ENCODE results near the gene UGT1A9. TPM values are rescaled to one million over a fixed set of nuclear protein-coding genes. Genes with fewer than 3 reads are reported as not detected.

UGT1A9 gene
- total and polyA plus RNA-seq, 2 of the 13 experiments (the other 11 are each of a cell fraction or from before 2014, with no cell fraction given) = 0.07 TPM; not detected in 1

GRCh38 chr2:233800208-233800607 lies 128.5 kb downstream of the UGT1A9 start:
- CTCF ChIA-PET (ENCODE audit: low intra/inter-chr PET ratio, low total read pairs) = no interaction called here
- TF ChIP-seq TBX3 (IDR thresholded peaks at IDR 0.05; ENCODE audit: borderline replicate concordance) = no peak
- intact Hi-C loops (cut with micrococcal nuclease; ENCODE audit: unreplicated experiment) (no loop called here), in situ Hi-C loops (cut with HindIII; ENCODE audit: extremely low pct_ligation_motif_present, low pct_unique_long_range_greater_than_20kb) (no loop called here)
- Histone ChIP-seq H3K4me3 (replicated peaks in 1 of 3; ENCODE audit: insufficient read depth in 1 of 3, low read depth in 2 of 3, low read length in 3 of 3) (no peak overlapping the region), H3K4me2 (ENCODE audit: low read depth, low read length) (no peak overlapping the region), H2AFZ (ENCODE audit: low read length) (no peak overlapping the region), H3K9me3 (ENCODE audit: low read length) (no peaks in the 10 kb centered on the region), H3K27ac (ENCODE audit: extremely low read length, insufficient read depth, low read length) (no peak overlapping the region), H3K79me2 (ENCODE audit: insufficient read depth, low read length) (no peaks in the 10 kb centered on the region), H3K36me3 (replicated peaks in 1 of 2; ENCODE audit: control insufficient read depth in 1 of 2, insufficient read depth in 2 of 2, low read length in 2 of 2) (no peaks in the 10 kb centered on the region), H3K4me1 (ENCODE audit: insufficient read depth, low read length) (no peaks in the 10 kb centered on the region), H4K20me1 (ENCODE audit: insufficient read depth, low read length) (no peaks in the 10 kb centered on the region), H3K9ac (ENCODE audit: insufficient read depth, low read depth, low read length) (no peak overlapping the region), H3K27me3 (ENCODE audit: control insufficient read depth in 1 of 2, insufficient read depth in 2 of 2, low read length in 2 of 2) (peaks cover 2 to 50% of the 10 kb centered on the region in 2 experiments; a peak in 3 of 5 replicates)
- FAIRE-seq (no peak), ATAC-seq (peak; percentile 45), DNase-seq (ENCODE audit: low spot score) (no peak)
- WGBS (ENCODE audit: low lambda C conversion rate) = 53% methylated on average over 7 of the region's 7 CpGs
- POLR2A ChIA-PET = no interaction called here
- no TSS peak for BruUV-seq (replicated peaks)

DNA sequence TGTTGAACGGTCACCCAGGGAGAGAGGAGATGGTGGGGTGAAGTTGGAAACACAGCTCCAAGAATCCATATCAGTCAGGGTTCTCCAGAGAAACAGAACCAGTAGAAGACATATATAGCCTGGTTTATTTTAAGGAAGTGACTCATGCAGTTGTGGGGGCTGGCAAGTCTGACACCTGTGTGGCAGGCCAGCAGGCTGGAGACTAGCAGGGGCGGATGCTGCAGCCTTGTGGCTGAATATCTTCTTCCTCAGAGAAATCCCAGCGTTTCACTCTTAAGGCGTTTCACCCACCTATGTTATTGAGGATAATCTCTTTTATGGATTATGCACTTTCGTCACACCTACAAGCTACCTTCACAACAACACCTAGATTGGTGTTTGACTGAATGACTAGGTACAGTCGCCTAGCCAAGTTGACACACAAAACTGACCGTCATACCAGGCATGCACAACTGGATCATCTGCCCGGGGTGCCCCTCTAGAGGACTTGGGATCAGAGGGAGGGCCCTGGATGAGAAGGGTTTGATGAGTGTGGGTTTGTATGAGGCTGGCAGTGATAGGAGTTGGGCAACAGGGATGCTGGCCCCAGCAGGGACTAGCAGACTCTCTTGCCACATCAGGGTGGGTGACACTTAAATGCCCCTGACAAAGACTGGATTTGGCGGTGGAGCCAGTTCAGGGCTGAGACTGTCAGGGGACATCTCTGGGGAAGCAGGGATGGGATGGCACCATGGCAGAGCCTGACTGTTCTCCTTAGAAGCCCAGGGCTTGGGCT lies 129.8 kb downstream of the UGT1A9 start:
- TF ChIP-seq ONECUT2 (CRISPR knock-in tag; IDR thresholded peaks at IDR 0.05) (no peak), MAFF (IDR thresholded peaks at IDR 0.05; ENCODE audit: low read depth, low read length) (no peak), ZFP62 (CRISPR knock-in tag; IDR thresholded peaks at IDR 0.05) (no peak), ZNF20 (CRISPR knock-in tag; IDR thresholded peaks at IDR 0.05) (no peak), ZNF230 (CRISPR knock-in tag; IDR thresholded peaks at IDR 0.05) (no peak), ZSCAN31 (CRISPR knock-in tag; IDR thresholded peaks at IDR 0.05; ENCODE audit: low read depth) (no peak), NCOA1 (CRISPR knock-in tag; IDR thresholded peaks at IDR 0.05) (no peak)
- TF ChIP-seq, protein P1, sequence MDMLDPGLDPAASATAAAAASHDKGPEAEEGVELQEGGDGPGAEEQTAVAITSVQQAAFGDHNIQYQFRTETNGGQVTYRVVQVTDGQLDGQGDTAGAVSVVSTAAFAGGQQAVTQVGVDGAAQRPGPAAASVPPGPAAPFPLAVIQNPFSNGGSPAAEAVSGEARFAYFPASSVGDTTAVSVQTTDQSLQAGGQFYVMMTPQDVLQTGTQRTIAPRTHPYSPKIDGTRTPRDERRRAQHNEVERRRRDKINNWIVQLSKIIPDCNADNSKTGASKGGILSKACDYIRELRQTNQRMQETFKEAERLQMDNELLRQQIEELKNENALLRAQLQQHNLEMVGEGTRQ (IDR thresholded peaks at IDR 0.05; ENCODE audit: low read depth, low read length) = no peak
- TF ChIP-seq, protein P1 (CRISPR knock-in tag; IDR thresholded peaks at IDR 0.05; ENCODE audit: borderline replicate concordance) = no peak
- TF ChIP-seq, protein P2, sequence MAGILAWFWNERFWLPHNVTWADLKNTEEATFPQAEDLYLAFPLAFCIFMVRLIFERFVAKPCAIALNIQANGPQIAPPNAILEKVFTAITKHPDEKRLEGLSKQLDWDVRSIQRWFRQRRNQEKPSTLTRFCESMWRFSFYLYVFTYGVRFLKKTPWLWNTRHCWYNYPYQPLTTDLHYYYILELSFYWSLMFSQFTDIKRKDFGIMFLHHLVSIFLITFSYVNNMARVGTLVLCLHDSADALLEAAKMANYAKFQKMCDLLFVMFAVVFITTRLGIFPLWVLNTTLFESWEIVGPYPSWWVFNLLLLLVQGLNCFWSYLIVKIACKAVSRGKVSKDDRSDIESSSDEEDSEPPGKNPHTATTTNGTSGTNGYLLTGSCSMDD (CRISPR knock-in tag; IDR thresholded peaks at IDR 0.05) = no peak
- Histone ChIP-seq H3K27me3 (ENCODE audit: control insufficient read depth in 1 of 2, insufficient read depth in 2 of 2, low read length in 2 of 2) (peaks cover 0 to 48% of the 10 kb centered on the region in 2 experiments; a peak in 3 of 5 replicates), H3K4me3 (replicated peaks in 1 of 3; ENCODE audit: insufficient read depth in 1 of 3, low read depth in 2 of 3, low read length in 3 of 3) (no peak overlapping the region), H3K27ac (ENCODE audit: extremely low read length, insufficient read depth, low read length) (no peak overlapping the region), H3K4me1 (ENCODE audit: insufficient read depth, low read length) (no peaks in the 10 kb centered on the region), H3K36me3 (replicated peaks in 1 of 2; ENCODE audit: control insufficient read depth in 1 of 2, insufficient read depth in 2 of 2, low read length in 2 of 2) (no peaks in the 10 kb centered on the region), H3K79me2 (ENCODE audit: insufficient read depth, low read length) (no peaks in the 10 kb centered on the region), H3K9ac (ENCODE audit: insufficient read depth, low read depth, low read length) (no peak overlapping the region), H3K4me2 (ENCODE audit: low read depth, low read length) (no peak overlapping the region), H2AFZ (ENCODE audit: low read length) (no peak overlapping the region), H4K20me1 (ENCODE audit: insufficient read depth, low read length) (no peaks in the 10 kb centered on the region), H3K9me3 (ENCODE audit: low read length) (no peaks in the 10 kb centered on the region)
- 39% methylated on average over 9 of the region's 9 CpGs for WGBS (ENCODE audit: low lambda C conversion rate)
- in situ Hi-C loops (cut with HindIII; ENCODE audit: extremely low pct_ligation_motif_present, low pct_unique_long_range_greater_than_20kb) = no loop called here
- ChIA-PET CTCF (ENCODE audit: low intra/inter-chr PET ratio, low total read pairs) (no interaction called here), POLR2A (no interaction called here)
- ATAC-seq (no peak), DNase-seq (ENCODE audit: low spot score) (no peak), FAIRE-seq (no peak)
- intact Hi-C loops (cut with micrococcal nuclease; ENCODE audit: unreplicated experiment) = no loop called here
- no TSS peak for BruUV-seq (replicated peaks)
